ENCODE results near the gene ROBO1. TPM values are rescaled to one million over a fixed set of nuclear protein-coding genes. Genes with fewer than 3 reads are reported as not detected.

The ROBO1 gene
- polyA plus RNA-seq, 4 donors: 0.81 to 12.2 (median 2.6) TPM

DNA sequence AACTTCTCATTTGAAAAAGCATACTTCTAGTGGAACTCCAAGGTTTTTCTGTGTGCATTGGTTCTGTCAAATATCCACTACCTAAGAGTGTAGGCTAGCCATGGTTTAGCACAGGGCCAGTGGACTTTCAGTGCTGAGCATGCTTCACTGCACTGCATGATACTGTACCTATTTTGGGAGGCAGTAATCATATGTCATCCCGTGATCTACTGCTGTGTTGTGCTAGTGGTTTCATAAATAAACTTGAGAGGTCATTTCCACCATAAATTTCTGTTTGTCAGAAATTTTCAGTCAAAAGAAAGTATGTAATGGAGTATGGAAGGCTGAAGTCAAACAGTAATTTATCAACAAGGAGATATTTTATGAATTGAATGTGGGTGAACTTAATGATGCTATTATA, 203.6 kb downstream of the ROBO1 start:
- Histone ChIP-seq H3K36me3 (ENCODE audit: control insufficient read depth in 3 of 3, insufficient read depth in 2 of 3, low read depth in 1 of 3, low read length in 3 of 3) (no peaks in the 10 kb centered on the region), H3K4me1 (ENCODE audit: control insufficient read depth in 3 of 3, insufficient read depth in 2 of 3, low read depth in 1 of 3, low read length in 2 of 3) (no peaks in the 10 kb centered on the region), H3K9me3 (ENCODE audit: control insufficient read depth in 2 of 2, insufficient read depth in 1 of 2, low read depth in 1 of 2, low read length in 1 of 2) (no peaks in the 10 kb centered on the region), H3K27me3 (ENCODE audit: control insufficient read depth in 3 of 3, insufficient read depth in 3 of 3, low read length in 3 of 3) (no peaks in the 10 kb centered on the region), H3K4me3 (ENCODE audit: low read depth in 1 of 3, low read length in 3 of 3) (no peak overlapping the region), H3K27ac (ENCODE audit: low read depth in 1 of 3, low read length in 2 of 3) (no peak overlapping the region)
- no peak for DNase-seq
- FAIRE-seq: no peak
- WGBS, 3 donors: 48 to 66% (median 51%) methylated on average over 1 of the region's 1 CpG

DNA sequence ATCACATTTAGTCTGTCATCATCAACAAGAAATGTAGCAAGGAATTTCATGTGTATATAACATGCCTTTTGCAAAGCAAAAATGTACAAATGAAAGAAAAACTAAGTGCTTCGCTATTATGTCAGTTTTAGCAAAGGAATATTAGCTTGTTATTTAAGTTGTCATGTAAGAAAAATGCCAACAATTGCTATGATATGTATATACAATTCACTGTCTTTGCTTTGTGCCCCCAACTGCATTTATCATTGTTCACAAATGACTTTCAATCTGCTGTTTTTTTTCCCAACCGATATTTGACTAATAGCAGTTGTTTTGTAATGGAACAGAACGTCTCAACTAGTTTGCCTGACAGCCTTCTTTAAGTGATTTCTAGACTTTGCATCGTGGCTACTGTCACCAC, 207.1 kb downstream of the ROBO1 start:
- Histone ChIP-seq H3K9me3 (ENCODE audit: control insufficient read depth in 2 of 2, insufficient read depth in 1 of 2, low read depth in 1 of 2, low read length in 1 of 2) (no peaks in the 10 kb centered on the region), H3K4me1 (ENCODE audit: control insufficient read depth in 3 of 3, insufficient read depth in 2 of 3, low read depth in 1 of 3, low read length in 2 of 3) (no peaks in the 10 kb centered on the region), H3K36me3 (ENCODE audit: control insufficient read depth in 3 of 3, insufficient read depth in 2 of 3, low read depth in 1 of 3, low read length in 3 of 3) (no peaks in the 10 kb centered on the region), H3K27ac (ENCODE audit: low read depth in 1 of 3, low read length in 2 of 3) (no peak overlapping the region), H3K27me3 (ENCODE audit: control insufficient read depth in 3 of 3, insufficient read depth in 3 of 3, low read length in 3 of 3) (no peaks in the 10 kb centered on the region), H3K4me3 (ENCODE audit: low read depth in 1 of 3, low read length in 3 of 3) (no peak overlapping the region)
- FAIRE-seq (no peak), DNase-seq (no peak)
- WGBS, 3 donors: 72 to 77% (median 76%) methylated on average over 4 of the region's 4 CpGs

DNA sequence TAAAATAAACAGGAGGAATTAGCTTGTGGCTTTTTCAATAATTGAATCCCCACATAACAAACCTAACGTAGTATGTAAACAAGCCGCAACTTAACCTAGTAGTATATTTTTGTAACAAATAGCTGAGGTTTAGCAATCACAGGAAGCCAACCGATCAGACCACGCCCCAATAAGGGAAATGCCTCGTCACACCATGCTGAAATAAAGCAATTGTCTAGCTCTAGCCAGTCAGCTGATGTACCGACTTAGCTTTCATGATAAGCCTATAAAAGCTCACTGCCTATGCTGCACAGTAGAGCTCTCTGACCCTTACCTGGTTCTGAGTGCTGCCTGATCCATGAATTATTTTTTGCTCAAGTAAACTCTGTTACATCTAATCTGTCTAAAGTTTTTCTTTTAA, 208.9 kb downstream of the ROBO1 start:
- FAIRE-seq (no peak), DNase-seq (no peak)
- H3K27me3 ChIP-seq (ENCODE audit: control insufficient read depth in 3 of 3, insufficient read depth in 3 of 3, low read length in 3 of 3): no peaks in the 10 kb centered on the region
- WGBS, 3 donors: 62 to 70% (median 69%) methylated on average over 6 of the region's 6 CpGs
- no peak overlapping the region for H3K4me3 ChIP-seq (ENCODE audit: low read depth in 1 of 3, low read length in 3 of 3)
- no peak overlapping the region for H3K27ac ChIP-seq (ENCODE audit: low read depth in 1 of 3, low read length in 2 of 3)
- no peaks in the 10 kb centered on the region for H3K4me1 ChIP-seq (ENCODE audit: control insufficient read depth in 3 of 3, insufficient read depth in 2 of 3, low read depth in 1 of 3, low read length in 2 of 3)
- no peaks in the 10 kb centered on the region for H3K36me3 ChIP-seq (ENCODE audit: control insufficient read depth in 3 of 3, insufficient read depth in 2 of 3, low read depth in 1 of 3, low read length in 3 of 3)
- H3K9me3 ChIP-seq (ENCODE audit: control insufficient read depth in 2 of 2, insufficient read depth in 1 of 2, low read depth in 1 of 2, low read length in 1 of 2): no peaks in the 10 kb centered on the region

DNA sequence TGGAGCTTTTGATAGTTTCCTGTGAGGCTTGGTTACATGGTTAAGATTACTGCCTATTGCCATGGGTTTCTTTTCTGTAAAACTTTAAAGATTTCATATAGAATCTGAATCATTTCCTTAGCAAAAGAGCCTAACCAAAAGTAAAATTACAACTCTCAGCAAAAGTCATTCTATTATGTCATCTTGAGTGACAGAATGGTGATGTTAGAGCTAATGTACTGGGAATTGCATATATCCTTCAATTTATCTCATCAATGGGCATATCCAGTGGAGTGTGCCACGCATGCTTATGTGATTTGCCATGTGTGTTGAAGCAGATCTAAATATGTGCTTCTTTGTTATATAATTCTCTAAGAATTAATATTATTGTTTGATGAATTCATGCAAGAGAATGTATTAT, 212.1 kb downstream of the ROBO1 start:
- Histone ChIP-seq H3K9me3 (ENCODE audit: control insufficient read depth in 2 of 2, insufficient read depth in 1 of 2, low read depth in 1 of 2, low read length in 1 of 2) (no peaks in the 10 kb centered on the region), H3K4me1 (ENCODE audit: control insufficient read depth in 3 of 3, insufficient read depth in 2 of 3, low read depth in 1 of 3, low read length in 2 of 3) (no peaks in the 10 kb centered on the region), H3K36me3 (ENCODE audit: control insufficient read depth in 3 of 3, insufficient read depth in 2 of 3, low read depth in 1 of 3, low read length in 3 of 3) (no peaks in the 10 kb centered on the region), H3K27ac (ENCODE audit: low read depth in 1 of 3, low read length in 2 of 3) (no peak overlapping the region), H3K27me3 (ENCODE audit: control insufficient read depth in 3 of 3, insufficient read depth in 3 of 3, low read length in 3 of 3) (no peaks in the 10 kb centered on the region), H3K4me3 (ENCODE audit: low read depth in 1 of 3, low read length in 3 of 3) (no peak overlapping the region)
- DNase-seq: no peak
- 76 to 84% (median 81%) methylated on average over 1 of the region's 1 CpG for WGBS, 3 donors
- no peak for FAIRE-seq

DNA sequence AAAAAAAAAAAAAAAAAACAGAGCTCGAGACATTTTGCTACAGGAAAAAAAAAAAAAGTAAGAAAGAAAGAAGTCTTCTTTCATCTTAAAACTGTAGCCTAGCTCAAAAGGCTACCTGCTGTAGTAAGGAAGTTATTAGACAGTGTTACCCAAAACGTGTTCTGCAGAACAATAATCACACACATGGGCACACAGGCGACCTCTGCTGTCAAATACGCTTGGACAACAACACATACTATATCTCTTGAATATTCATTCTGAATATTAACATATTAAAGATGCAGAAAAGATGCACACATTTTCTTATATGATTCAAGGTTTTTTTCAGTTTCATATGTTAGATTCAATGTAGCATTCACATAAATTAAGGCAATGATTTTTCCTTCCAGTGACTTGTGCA, 215.8 kb downstream of the ROBO1 start:
- H3K36me3 ChIP-seq (ENCODE audit: control insufficient read depth in 3 of 3, insufficient read depth in 2 of 3, low read depth in 1 of 3, low read length in 3 of 3): no peaks in the 10 kb centered on the region
- FAIRE-seq (no peak), DNase-seq (no peak)
- 22 to 43% (median 38%) methylated on average over 4 of the region's 4 CpGs for WGBS, 3 donors
- no peaks in the 10 kb centered on the region for H3K4me1 ChIP-seq (ENCODE audit: control insufficient read depth in 3 of 3, insufficient read depth in 2 of 3, low read depth in 1 of 3, low read length in 2 of 3)
- H3K27ac ChIP-seq (ENCODE audit: low read depth in 1 of 3, low read length in 2 of 3): no peak overlapping the region
- no peak overlapping the region for H3K4me3 ChIP-seq (ENCODE audit: low read depth in 1 of 3, low read length in 3 of 3)
- no peaks in the 10 kb centered on the region for H3K9me3 ChIP-seq (ENCODE audit: control insufficient read depth in 2 of 2, insufficient read depth in 1 of 2, low read depth in 1 of 2, low read length in 1 of 2)
- H3K27me3 ChIP-seq (ENCODE audit: control insufficient read depth in 3 of 3, insufficient read depth in 3 of 3, low read length in 3 of 3): no peaks in the 10 kb centered on the region

DNA sequence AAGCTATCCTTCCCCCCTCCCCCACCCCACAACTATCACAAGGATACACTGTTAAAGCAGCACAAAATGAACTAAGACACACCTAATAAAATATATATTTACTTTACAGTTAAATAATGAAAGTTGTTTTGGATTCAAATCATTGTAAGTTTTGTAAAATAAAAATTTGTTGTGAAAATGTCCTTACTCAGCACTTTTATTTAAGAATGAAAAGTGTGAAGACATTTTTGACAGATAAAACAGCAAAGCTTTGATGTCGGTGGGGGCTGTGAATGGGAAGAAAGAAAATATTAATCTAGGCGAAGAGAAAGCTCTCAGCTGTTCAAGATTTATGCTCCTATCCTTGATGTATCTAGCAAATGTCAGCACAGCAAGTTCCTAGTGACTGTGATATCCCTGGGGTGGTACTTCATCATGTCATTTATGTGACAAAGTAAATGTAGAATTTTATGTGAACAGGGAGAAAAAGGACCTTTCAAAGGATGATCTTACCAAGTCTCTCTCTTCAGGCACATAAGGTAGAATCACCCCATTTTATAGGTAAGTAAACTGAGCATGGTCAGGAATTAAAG, 216.4 kb downstream of the ROBO1 start:
- FAIRE-seq: no peak
- no peaks in the 10 kb centered on the region for H3K36me3 ChIP-seq (ENCODE audit: control insufficient read depth in 3 of 3, insufficient read depth in 2 of 3, low read depth in 1 of 3, low read length in 3 of 3)
- no peak overlapping the region for H3K4me3 ChIP-seq (ENCODE audit: low read depth in 1 of 3, low read length in 3 of 3)
- no peaks in the 10 kb centered on the region for H3K9me3 ChIP-seq (ENCODE audit: control insufficient read depth in 2 of 2, insufficient read depth in 1 of 2, low read depth in 1 of 2, low read length in 1 of 2)
- no peaks in the 10 kb centered on the region for H3K4me1 ChIP-seq (ENCODE audit: control insufficient read depth in 3 of 3, insufficient read depth in 2 of 3, low read depth in 1 of 3, low read length in 2 of 3)
- DNase-seq: no peak
- H3K27me3 ChIP-seq (ENCODE audit: control insufficient read depth in 3 of 3, insufficient read depth in 3 of 3, low read length in 3 of 3): no peaks in the 10 kb centered on the region
- 58 to 66% (median 59%) methylated on average over 2 of the region's 2 CpGs for WGBS, 3 donors
- H3K27ac ChIP-seq (ENCODE audit: low read depth in 1 of 3, low read length in 2 of 3): no peak overlapping the region

DNA sequence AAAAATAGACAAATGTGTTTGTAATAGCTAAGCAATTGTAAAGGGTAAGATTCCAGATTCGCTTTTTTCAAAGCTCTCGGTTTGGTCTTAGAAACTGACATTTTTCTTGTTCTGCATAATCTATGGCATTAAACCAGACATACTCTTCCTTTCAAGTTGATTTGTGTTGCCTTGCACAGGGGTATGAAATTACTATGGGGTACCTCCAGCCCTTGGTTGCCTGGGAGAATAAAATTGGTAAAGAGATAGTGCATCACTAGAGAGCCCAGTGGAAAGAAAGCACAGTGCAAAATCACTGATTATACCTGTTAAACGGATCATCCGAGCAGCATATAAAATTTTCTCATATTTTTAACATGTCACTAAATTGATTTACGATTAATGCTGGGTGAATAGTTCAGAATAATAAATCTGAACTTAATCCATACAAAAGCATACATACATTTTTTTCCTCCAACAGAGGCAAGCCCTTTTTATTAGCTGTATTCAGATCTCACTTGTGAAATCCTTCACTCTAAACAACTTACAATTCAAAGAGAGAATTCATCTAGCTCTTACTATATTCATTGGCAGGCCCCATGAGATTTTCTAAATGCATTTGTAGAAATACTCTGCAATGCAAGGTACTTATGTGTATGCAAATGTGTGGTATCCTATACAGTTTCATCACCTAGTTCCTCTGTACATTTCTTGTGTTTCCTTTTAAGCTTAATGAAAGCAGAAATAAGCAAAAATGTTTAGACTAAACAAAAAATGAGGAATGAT, 224.4 kb downstream of the ROBO1 start:
- Histone ChIP-seq H3K4me1 (ENCODE audit: control insufficient read depth in 3 of 3, insufficient read depth in 2 of 3, low read depth in 1 of 3, low read length in 2 of 3) (no peaks in the 10 kb centered on the region), H3K27me3 (ENCODE audit: control insufficient read depth in 3 of 3, insufficient read depth in 3 of 3, low read length in 3 of 3) (no peaks in the 10 kb centered on the region), H3K9me3 (ENCODE audit: control insufficient read depth in 2 of 2, insufficient read depth in 1 of 2, low read depth in 1 of 2, low read length in 1 of 2) (no peaks in the 10 kb centered on the region), H3K27ac (ENCODE audit: low read depth in 1 of 3, low read length in 2 of 3) (no peak overlapping the region), H3K36me3 (ENCODE audit: control insufficient read depth in 3 of 3, insufficient read depth in 2 of 3, low read depth in 1 of 3, low read length in 3 of 3) (no peaks in the 10 kb centered on the region), H3K4me3 (ENCODE audit: low read depth in 1 of 3, low read length in 3 of 3) (no peak overlapping the region)
- WGBS, 3 donors: 76 to 84% (median 77%) methylated on average over 5 of the region's 5 CpGs
- no peak for FAIRE-seq
- DNase-seq: no peak

DNA sequence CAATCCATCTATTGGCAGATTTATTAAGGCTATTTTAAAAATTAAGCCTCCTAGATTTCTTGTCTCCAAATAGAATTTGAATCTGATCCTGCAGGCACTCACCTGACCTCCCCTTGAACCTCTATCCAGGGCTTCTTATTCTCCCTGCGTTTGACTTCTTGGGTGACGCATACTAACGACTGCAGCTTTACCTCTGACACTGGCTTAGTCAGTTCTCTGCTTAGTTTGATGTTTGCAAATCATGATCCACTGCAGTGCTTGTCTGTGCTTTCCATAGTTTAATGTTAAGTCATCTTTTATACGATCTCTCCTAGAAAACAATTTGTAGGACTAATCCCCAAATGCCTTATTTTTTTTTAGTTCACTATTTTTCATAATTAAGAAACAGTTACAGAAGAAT, 233.1 kb downstream of the ROBO1 start:
- H3K27ac ChIP-seq (ENCODE audit: low read depth in 1 of 3, low read length in 2 of 3): no peak overlapping the region
- H3K4me3 ChIP-seq (ENCODE audit: low read depth in 1 of 3, low read length in 3 of 3): no peak overlapping the region
- H3K36me3 ChIP-seq (ENCODE audit: control insufficient read depth in 3 of 3, insufficient read depth in 2 of 3, low read depth in 1 of 3, low read length in 3 of 3): no peaks in the 10 kb centered on the region
- WGBS, 3 donors: 38 to 62% (median 53%) methylated on average over 4 of the region's 4 CpGs
- no peaks in the 10 kb centered on the region for H3K27me3 ChIP-seq (ENCODE audit: control insufficient read depth in 3 of 3, insufficient read depth in 3 of 3, low read length in 3 of 3)
- H3K9me3 ChIP-seq (ENCODE audit: control insufficient read depth in 2 of 2, insufficient read depth in 1 of 2, low read depth in 1 of 2, low read length in 1 of 2): no peaks in the 10 kb centered on the region
- FAIRE-seq: no peak
- H3K4me1 ChIP-seq (ENCODE audit: control insufficient read depth in 3 of 3, insufficient read depth in 2 of 3, low read depth in 1 of 3, low read length in 2 of 3): no peaks in the 10 kb centered on the region
- no peak for DNase-seq

Measured in small intestine (tissue), 7 donors.